Fibroblast of skin of left quadriceps (primary cell): ENCODE data around the gene KIAA0513.

ENCODE experiments used
- DNase-seq, 2 experiments: peaks; one replicate each; pipeline ENCODE4 v3.0.0-alpha.2; 2013; ENCODE audit warnings: low read depth in 2 of 2

The KIAA0513 gene

DNA sequence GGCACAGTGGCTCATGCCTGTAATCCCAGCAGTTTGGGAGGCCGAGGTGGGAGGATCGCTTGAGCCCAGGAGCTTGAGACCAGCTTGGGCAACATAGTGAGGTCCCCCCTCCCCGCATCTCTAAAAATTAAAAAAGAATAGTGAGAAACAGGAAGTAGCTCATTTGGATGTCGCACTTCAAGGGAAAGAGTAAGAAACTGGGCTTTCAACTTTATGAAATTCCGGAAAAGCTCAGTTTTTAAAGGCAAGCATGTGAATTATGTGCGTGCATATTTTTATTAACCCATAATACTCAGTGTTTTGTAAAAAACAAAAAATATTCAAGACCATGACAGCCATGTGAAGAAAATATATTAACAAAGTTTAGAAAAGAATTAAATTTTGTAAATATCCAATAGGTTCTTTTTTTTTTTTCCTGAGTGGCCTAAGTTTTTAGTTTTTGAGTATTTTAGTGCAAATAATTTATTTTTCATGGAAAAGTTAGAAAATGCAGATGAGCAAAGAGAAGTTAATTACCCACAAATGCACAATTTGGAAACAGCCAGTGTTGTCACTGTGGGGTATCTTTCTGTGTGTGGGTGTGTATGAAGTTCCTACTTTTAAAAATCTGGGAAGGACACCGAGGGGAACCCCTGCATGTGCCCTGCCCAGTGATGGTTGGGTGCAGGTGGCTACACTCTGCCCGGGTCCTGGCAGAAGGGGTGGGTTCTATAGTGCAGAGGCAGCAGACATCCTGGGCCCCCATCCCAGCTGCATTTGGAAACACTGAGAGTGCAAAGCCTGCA is 44.7 kb downstream of the KIAA0513 start:
- no peak for DNase-seq

DNA sequence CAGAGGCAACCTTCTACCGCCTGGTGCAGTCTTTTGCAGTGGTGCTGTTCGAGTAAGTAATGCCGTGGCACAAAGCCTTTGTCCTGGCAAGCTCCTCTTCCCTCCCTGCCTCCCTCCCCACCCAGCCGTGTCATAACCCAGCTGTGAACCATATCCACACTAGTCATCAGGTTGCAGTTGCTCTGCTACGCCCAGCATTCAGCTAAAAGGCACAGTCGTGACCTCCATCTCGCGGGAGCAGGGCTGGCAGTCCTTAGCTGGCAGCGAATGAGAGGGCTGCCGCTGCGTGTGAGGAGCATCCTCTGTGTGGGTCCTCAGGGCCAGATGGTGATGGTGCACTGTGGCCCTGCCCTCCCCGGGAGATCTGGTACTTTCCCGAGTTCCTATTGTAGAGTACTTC is 45.4 kb downstream of the KIAA0513 start:
- no peak for DNase-seq

DNA sequence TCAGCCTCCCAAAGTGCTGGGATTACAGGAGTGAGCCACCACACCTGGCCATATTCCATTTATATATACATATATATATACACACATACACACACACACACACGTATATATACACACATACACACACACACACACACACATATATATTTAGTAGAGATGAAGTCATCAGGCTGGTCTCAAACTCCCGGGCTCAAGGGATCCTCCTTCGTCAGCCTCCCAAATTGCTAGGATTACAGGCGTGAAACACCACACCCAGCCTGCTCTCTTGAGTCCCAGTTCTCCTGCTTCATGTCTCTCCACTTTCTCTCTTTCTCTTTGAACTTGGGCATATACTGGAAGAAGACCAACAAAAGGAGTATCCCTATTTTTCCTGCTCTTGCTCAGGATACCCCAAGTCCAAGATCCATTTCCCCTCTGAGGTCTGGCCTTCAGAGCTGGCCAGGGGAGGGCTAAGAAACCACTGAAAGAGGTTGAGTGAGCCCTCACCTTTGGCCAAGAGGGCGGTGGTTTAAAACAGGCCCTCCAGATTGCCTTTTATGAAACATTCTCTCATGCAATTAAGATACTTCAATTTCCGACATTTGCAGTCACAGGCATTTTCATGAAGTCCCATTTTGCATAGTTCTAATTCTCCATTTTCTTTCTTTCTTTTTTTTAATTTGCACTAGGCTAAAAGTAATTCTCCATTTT is 46.8 kb downstream of the KIAA0513 start:
- no peak for DNase-seq

DNA sequence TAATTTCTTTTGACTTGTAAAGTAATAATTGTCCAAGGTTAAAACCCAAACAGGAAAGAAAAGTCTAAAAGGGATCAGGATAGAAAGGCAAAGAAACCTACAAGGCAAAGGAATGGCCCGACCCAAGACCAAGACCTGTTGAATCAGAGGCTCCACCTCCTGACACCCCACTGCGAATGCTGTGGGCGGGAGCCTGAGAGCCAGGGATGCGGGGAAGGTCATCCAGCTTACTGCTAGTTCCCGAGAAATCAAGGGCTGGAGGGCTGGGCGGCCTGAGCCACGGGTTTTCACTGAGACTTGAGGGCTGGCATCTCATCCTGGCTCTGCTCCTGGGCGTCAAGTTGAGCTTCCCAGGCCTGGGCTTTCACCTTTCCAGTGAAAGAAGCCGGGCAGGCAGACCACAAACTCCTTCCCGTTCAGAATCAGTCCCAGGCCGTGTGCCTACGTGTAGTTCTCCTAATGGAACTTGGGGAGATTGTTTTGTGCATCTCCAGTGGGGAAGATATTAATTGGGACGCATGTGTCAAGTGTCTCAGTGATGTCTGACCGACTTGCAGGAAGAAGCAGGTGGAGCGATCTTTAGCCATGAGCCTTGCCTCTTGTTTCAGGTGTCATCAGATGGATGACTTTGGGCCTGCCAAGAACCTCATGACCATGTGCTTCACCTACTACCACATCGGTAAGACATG is 47.8 kb downstream of the KIAA0513 start:
- no peak for DNase-seq

DNA sequence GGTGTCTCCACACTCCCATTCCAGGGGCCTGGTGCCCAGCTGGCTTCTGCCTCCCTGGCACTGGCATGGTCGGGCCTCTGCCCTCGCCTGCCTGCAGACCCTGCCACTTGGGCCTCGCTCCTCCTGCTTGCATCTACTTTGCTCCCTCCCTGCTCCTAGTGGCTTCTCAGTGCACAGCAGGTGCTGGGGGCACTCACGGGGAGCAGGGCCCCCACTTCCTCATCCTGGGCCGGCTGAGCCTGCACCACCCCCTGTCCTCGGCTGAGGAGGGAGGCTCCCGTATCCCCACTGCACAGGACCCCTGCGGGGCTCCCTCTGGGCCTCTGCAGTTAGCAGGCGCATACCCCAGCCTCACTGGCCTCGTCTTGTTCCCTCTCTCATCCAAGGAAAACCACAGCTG is 49.4 kb downstream of the KIAA0513 start:
- no peak for DNase-seq

DNA sequence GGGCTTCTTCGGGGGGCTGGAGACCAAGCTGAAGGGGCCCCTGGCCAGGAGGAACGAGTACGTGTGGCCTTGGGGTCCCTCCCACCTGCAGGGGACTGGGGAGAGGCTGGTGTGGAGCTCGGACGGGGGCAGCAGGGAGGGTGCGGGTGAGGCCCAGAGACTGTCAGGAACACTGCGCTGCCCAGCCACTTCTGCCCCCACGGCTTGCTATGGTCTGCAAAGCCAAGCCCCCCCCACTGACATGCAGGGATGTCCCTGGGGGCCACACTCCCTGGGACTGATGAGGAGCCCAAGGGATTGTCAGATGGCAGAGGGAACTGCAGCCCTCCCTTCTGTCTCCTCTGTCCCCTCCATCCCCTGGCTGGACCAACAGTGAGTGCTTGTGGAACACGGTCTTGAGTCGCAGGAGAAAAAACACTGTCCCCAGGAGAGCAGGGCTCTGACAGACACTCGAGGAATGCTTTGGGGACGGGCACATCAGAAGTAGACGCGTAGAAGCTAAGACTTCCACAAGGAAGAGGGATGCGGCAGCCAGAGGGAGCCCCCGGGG is 50.1 kb downstream of the KIAA0513 start:
- no peak for DNase-seq

DNA sequence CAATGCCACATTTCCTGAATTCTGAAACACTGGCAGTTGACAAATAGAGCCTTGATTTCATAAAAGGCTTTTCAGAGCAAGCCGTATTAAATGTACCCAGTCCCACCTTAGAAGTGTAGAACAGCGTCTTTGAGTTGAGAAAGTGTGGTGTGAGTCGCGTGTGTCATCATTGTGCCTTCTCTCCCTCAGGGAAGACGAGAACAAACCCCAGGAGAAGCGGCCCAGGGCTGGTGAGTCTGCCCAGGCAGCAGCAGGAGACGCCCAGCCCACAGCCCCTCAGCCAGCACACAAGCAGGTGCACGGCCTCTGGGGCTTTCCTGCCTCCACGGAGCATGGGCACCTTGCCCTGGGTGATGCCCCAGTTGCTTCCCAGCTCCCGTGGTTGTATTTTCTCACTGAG is 50.6 kb downstream of the KIAA0513 start:
- no peak for DNase-seq

DNA sequence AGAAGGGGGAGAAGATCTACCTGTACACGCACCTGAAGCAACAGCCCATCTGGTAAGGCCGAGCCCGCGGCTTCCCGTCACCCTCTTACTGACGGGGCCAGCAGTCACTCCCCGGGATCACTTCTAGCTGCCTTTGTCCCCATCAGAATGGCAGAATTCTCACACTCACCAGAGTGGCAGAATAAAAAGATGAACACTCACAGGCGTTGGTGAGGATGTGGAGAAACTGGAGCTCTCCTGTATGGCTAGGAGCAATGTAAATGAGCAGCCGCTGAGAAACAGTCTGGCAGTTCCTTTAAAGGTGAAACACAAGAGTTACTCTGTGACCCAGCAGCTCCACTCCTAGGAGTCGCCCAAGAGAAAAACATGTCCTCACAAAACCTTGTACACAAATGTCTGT is 51.4 kb downstream of the KIAA0513 start:
- DNase-seq: no peak

DNA sequence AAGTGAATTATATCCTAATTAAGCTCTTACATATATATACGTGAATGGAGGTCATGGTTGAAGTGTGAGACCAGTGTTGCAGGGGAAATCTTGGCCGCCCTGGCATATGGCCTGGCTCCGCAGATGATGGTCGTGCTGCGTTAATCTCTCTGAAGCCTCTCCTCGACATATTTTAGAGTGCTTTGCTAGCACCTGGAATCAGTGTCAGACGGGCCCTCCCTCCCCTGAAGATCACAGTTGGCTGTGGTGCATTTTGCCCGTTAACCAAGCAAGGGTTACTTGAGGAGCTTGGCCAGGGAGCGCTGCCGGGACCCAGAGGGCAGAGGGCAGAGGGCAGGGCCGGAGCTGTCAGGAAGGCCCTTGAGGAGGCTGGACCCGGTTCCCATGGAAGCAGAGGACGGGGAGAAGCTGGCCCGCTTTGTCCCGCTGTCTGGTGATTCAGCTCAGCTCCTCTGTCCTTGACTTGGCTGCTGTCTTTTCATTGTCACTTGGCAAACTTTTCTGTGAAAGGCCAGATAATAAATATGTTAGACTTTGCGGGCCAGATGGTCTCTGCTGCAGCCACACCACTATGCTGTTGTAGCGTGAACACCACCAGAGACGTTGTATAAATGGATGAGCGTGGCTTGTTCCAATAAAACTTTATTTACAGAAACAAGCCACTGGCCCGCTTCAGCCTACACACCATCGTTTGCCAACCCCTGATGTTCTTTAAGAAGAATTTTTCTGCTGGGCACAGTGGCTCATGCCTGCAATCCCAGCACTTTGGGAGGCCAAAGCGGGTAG is 52.4 kb downstream of the KIAA0513 start:
- no peak for DNase-seq

DNA sequence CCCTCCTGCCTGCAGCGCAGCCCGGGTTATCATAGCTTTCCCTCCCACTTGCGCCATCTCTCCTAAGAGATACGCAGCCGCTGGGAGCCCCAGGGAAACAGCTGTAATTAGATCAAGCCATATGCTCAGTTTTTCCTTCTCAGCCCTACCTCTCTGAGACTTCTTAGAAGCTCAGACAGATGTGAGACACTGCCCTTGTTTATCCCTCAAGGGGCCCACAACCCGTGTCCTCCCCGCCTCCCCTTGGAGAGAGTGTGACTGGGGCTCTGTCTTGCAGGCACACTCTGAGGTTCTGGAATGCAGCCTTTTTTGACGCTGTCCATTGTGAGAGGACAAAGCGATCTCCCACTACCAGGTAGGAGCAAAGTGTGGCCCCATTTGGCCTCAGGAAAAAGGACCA is 53.4 kb downstream of the KIAA0513 start:
- no peak for DNase-seq

DNA sequence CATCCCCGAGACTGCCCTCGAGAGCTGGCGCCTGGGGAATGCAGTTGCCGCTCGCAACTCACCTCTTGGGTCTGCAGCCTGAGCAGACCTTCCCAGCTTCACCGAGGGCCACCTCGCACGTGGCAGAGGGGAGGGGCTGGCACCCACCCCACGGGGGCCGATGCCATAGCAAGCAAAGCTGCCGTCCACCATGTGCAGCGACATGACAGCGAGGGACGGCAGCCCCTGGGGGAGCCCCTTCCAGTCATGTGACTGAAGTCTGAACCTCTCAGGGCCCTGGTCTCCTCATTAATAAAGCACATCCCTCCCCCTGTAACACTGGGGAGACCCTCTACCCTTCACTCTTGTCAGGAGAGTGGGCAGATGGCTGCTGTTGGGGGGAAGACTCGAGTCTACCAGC is 54.2 kb downstream of the KIAA0513 start:
- no peak for DNase-seq

DNA sequence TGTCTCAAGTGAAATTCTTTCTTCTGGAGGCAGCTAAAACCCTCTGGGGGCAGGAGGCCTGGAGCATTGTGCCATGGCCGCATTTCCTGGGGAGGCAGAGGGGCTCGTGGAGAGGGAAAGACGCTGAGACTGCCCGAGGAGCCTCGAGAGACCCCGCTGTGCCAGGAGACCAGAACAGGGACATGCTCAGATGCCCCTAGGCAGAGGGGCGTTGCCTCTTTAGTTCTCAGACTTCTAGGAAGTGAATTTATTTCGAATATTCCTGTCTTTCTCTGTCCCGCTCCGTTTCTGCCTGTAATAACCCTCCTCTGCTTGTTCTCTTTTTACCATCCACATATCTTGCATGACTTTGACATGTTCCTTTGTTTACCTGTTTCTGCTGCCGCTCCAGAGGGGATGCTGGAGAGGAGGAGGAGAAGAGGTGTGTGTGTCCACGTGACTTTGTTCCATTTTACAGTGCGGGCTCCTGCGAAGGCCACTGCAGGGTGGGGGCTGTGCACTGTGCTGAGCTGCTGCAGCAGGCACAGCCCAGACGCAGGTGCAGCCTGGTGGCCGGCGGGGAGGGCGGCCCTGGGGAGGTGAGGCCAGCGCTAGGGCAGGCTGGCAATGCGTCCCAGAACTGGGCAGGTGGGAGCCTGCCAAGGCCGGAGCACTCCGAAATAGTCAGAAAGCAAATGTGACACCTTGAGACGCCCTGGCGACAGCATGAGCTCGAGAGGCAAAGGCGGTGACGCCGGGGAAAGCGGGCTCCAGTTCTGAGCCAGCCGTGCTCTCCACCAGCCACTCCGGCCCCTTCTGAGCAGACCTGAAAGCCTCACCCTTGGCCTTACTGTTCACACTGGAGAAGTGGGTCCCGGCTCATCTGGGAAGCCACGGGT is 54.8 kb downstream of the KIAA0513 start:
- no peak for DNase-seq

DNA sequence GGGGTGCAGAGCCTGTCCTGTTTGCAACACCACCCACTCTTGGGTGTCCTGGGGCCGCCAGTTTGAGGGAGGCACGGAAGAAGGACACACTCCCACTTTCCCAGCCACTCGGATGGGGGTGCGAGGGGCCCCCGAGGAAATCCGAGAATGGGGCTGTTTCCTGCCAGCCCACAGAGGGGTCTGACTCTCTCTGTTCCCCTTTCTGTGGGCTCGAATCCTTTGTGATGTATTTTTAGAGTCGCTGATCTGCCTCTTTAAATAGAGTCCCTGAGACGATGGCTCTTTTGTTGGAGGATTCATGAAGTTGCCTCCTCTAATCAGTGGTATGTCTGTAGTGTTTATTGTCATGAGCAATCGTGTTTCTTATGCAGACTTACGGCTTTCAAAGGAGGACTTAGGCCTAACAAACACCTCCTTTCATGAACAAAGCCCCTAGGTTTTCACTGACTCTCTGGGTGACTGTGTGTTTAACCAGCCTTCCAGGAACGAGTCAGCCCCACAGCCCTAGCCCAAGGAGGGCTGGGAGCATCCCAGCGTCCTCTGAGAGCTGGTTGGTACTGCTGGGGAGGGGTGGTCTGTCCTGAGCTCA is 55.5 kb downstream of the KIAA0513 start:
- DNase-seq: no peak

DNA sequence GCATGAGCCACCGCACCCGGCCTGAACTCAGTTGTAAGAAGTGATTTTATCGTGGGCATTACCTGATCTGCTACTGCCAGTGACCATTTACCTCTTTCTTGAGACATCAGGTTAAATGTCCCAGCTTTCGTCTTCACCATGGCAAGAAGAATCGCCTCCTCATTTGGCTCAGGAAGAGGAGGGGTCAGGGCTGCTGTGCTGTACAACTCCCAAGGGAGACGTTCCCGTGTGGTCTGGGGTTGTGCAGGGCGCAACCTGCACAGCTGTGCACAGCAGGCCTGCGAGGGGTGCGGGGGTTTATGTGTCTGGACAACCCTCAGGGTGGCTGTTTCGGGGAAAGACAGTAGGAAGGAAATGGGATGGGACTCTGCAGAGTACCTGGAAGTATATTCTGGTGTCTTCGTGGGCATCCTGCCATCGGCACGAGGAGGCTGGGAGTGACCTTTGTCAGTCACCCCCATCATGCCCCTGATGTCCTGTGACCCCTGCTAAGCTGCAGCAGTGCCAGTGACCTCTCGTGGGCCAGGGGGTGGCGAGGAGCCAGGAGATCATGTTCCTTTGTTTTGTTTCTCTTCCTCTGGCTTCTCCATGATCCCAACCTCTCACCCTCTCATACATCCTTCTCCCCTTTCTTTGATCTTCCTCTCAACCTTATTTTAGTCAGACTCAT is 57.4 kb downstream of the KIAA0513 start:
- no peak for DNase-seq

DNA sequence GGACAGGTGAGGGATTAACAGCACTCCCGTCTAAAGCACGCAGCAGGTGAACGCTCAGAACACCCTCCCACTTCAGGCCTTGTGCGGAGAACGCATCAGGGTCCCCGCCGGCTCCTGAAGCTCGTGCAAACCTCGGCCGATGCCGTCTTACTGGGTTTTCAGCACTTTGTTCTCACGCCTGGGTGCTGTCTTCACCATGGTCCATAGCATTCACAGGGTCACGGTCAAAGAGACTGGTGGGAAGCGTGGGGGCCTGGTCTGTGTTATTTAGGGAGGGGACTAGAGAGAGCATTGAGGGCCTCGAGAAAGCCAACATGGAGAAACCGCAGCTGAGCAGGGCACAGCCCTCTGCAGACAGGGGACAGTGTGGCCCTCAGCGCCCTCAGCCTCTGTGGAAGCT is 58.1 kb downstream of the KIAA0513 start:
- DNase-seq: no peak

DNA sequence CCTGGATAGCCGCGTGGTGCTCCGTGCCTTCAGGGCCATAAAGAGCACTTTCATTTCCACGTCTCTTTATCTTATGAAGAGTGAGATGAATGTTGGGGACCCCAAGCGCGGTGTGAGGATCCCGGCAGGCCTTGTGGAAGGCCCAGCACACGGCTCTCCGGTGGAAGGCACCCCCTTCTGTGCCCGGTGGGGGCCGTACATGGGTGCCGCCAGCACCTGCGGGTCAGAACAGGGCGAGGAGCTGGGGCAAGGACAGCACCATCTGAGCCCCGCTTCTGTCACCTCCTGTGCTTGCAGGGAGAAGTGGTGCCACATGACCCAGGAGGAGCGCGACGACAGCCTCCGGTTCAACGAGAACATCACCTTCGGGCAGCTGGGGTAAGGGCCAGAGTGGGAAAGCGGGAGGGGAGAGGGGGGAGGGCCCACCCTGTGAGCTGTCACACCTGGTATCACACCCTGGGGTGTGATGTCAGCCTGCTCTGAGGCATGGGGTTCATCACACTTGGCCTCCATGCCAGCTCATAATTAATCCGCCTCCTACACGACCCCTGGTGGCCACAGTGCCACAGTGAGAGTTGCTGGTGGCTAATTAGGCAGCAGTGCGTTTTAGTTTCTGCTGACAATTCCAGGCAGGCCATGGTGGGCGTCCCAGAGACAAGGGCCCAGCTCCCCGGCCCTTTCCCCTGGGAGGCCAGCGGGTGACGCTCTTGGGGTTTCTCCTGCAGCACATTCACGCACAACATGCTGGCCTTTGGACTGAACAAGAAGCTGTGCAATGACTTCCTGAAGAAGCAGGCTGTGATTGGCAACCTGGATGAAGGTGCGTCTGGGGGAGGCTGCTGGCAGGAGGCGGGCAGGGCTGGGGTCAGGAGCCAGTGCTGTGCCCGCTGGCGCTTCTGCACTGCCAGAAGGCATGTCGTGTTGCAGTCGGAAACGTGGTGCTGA is 59.0 kb downstream of the KIAA0513 start:
- DNase-seq: no peak

DNA sequence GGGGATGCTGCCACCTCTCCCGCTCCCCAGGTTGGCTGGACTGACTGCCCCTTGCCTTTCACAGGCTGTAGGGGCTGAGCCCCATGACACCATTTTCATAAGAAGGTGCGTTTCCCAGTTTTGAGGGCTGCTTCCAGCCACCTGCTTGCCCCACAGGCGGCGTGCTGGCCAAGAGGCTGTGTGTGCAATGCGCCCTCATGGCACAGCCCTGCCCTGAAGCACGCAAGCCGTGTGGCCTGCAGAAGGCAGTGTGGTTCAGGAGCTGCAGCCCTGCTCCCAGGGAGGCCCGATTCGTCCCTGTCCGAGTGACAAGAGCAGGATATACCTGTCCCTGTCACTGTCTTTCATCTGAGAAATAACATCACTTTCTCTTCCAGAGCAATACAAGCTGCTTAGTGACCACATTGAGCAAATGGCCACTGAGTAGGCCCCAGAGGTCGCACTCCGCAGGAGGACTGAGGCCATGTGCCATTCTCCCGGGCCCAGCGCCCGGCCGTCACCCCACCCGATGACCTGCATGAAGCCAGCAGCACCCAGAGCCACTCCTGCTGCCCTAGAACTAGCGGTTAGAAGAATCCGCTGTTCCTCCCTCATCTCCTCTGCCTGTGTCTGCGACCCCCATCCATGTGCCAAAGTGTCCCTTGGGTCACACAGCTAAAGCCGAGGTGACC is 60.4 kb downstream of the KIAA0513 start:
- DNase-seq: no peak

DNA sequence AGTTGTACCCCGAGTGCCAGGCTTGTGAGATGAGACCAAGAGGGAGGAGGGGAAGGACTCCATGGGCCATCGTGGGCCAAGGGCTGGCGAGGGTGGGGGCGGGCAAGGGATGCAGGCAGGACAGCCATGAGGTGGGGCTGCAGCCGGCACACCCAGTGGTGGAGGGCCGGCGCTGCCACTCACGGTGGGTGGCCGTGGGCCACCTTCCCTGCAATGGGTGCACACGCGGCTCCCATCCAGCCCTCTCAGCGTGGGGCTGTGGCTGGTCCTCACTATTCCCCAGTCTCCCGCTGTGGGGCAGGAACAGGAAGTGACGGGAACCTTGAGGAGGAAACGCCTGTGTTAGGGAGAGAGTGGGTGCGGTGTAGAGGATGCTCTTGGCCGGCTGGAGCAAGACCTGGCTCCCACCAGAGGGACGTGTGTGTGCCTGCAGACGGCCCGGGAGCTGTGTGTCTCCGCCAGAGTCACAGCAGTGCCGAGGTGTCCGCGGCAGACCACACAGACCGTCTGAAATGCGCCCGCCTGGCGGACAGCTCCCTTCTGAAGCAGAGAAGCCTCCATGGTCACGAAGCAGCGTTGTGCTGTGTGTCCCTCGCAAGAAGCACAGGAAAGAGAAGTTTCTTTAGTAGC is 61.1 kb downstream of the KIAA0513 start:
- DNase-seq: no peak
